GM19193 (cell line): Measurements from ENCODE around the gene NISCH.

Experiments
- POLR2A ChIP-seq: IDR thresholded peaks from 4 replicates; pipeline ENCODE4 v1.6.1; 2011; ENCODE audit not compliant: insufficient read depth, insufficient read length; ENCODE audit errors: extremely low read depth

NISCH gene

DNA sequence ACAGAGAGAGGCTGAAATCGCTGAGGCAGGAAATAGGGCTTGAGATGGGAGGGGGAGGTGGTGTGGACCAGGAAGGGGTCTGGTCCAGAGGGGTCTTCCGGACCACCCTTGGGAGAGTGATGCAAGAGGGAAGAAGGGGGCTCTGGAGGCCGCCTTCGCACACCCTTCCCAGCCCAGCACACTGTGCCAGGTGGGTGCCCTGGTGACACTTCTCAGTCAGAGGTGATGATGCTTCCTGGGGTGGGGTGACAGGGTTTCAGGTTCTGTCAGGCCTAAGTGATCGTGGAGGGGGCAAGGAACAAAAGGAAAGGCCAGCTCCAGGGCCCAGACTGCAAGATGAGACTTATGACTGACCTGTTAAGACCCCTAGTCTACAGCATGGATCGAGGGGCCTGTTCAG lies 23.2 kb upstream of the NISCH start:
- no peak for TF ChIP-seq POLR2A

DNA sequence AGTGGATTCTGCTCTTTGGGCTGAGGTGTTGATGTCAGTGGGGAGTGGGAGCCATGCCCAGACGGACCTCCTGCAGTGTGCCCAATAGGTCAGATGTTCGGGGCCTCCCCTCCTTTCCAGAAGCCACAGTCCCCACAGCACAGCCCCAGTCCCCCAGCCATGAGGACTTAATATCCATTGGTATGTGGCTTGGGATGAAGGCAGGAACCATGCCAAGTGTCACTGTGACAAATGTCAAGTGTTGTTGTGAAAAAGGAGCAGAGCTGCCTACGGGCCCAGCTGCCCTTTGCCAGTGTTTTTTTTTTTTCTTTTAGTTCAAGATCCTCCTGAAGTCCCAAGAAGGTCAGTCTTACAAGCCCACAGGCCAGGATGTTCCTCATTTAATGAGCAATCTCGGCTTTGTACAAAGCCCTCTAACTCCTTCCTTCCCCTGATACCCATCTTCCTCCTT lies 22.7 kb upstream of the NISCH start:
- no peak for TF ChIP-seq POLR2A

DNA sequence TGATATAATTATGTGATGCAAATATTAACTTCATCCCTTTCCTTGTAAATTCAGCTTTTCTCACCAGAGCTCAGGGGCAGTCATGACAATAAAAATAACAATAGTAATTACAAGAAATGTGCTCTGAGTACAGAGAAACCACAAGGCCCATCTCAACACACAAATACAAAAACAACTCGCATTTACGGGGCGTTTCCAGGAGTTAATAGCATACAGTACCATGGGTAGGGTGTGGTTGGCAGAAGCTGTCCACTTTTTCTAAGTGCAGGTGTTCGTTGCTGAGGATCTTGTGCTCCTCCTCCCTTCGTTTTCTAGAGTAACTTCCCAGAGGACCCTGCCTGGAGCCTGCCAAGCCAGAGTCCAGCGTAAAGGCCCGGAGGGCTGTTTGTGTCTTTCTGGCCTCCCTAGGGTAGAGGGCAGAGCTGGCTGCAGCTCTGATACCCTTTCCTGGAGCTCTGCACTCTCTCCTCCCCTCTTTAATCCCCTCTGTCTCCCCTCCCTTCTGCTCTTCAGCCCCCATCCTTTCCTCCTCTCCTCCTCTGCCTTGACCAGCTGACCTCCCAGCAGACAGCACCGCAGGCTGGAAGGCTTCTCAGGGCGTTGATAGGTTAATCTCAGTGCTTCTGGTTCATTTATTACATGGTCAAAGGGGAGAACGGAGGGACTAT lies 21.9 kb upstream of the NISCH start:
- TF ChIP-seq POLR2A = no peak

DNA sequence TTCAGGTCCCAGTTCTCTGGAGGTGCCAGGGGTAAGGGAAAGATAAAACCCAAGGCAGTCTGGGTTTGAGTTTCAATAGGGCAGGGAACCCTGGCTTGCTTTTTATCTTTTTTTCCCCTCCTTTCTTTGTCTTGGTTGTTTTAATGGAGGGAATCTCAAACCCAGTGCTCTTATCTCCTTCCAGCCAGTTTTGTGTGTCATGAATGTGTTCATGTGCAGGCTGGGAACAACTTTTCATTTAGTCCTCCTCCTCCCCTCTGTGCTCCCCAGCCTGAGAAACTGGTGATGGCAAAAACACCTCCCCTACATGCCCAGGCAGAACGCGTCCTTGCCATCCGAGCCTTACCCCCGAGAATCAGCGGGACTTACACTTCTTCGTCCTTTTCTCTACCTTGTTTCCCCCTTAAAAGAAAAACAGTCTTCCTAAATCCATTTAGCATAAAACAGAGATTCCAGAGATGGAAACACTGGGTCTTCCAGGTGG lies 21.4 kb upstream of the NISCH start:
- no peak for TF ChIP-seq POLR2A

DNA sequence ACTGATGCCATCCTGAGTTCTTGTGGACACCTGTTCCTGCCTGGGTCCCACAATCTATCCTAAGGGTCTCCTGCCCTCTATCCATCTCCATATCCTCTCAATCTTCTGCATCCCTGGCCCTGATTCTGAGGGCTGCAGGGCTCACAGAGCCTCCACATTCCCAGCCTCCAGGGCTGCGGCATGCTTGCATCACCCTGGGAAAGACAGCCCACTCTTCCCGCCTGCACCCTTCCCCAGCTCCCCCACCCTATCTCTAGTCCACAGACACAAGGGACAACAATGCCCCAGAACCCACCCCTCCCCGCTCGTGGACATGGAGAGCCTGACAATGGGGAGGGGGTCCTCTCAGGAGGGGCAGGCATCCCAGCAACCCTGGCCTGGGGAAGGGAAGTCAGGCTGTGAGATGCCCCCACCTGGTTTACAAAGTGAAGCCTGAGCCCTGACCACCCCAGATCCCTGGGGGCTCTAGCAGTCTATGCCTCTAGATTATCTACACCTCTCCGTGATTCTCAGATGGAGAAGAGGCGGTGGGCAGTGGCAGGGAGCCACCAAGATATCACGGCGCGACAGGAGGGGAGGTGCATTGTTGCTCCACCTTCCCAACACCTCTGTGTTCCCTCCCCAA lies 20.8 kb upstream of the NISCH start:
- TF ChIP-seq POLR2A = no peak

DNA sequence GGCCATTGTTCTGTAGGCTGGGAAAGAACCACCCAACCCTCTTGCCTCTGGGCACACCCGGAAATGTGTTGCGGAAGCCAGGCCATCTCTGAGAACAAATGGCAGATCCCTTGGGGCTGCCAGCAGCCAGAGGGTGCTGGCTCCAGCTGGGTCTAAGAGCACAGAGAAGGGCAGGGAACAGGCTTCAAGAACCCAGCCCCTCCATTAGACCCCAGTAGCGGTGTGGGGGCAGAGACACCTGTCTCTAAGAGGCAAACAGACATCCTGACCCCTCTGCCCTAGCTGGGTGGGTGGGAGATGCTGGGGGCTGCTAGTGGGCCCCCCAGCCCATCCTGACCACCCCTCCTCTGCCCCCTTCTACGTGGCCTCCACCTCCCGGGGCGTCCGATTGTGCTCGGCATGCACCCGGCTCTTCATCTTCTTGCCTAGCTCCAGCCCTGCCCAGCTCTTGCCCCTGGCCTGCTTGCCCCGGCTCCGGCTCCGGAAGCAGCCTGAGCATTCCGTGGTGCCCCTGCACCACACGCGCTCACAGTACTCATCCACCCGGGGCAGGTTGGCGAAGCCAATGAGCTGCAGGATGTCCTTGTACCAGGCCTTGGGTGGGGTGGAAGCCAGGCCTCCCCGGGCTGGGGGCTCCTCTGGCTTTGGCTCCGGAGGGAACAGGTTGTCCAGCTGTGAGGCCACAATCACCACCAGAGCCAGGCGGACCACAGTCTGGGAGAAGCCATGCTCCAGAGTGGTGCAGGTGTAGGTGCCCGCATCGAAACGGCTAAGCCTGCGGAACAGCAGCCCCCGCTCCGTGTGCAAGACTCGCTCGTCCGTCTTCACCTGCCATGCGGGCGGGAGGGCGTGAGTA lies 19.9 kb upstream of the NISCH start:
- TF ChIP-seq POLR2A = no peak

DNA sequence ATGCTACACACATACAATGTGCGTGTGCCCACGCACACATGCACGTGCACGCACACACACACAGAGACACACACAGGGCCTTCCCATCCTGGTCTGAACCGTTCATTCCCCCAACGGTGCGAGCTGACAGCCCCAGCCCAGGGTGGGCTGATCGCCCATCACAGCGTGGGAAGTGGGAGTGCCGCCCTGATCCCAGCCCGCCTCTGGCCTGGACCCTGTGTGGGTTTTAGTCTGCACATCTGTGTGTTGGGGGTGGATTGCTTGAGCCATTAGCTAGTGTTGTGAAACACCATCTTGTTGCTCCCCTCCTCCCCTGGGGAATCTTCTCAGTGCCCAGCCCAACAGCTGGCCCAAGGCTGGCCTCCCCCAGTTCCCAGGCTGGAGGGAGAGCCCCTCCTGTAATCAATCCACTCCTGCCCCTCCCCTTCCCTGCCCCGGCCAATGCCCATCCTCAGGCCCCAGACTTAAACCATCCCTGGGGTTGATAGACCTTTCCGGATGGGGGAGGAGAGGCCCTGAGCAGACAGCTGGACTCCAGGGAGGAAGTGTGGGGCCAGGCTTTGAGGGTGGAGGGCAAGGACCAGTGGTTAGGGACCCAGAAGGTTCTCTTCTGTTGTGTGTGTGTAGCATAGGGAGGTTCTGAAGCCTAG lies 18.8 kb upstream of the NISCH start:
- TF ChIP-seq POLR2A = no peak

DNA sequence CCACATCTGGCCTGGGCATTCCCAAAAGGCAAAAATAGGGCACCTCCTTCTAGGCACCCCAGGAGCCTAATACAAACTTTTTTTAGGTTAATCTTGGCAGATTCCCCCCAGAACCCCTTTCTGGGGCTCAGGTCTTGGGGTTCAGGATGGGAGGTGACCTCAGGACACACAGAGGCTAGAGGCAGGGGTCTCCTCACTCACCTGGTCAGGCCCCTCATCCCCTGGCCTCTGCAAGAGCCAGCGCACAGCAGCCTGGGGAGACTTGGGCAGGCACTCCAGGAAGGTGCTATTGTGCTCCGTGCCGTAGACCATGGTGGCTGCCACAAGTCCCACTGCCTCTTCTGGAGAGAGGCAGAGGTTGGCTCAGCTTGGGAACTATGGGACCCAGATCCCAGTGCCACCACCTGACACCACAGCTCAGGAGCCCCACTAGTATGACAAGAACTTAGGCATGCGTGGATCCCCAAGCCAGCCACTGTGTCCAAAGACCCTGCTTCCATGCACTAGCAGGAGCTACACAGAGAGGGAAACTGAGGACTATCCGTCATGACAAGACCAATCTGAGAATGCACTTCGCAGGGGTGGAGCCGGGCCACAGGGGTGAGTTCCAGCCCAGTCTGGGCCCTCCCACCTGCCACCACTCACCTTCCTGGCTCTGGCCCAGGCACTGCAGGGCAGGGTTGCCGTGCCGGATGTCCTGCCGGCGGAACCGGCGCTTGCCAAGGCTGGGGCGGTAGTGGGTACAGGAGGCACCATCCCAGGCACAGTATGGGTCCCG lies 17.9 kb upstream of the NISCH start:
- no peak for TF ChIP-seq POLR2A

DNA sequence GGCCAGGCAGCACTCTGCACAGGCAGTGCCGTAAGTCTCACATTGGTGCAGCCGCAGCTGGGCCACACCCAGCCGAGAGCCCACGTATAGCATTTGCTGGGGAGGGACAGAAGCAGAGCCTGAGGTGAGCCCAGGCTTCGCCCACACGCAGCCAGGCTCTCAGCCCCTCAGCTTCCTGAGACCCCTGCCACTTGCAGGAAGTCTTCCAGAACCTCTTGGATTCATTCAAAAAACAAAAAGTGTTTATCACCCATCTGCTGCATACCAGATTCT lies 17.4 kb upstream of the NISCH start:
- no peak for TF ChIP-seq POLR2A

DNA sequence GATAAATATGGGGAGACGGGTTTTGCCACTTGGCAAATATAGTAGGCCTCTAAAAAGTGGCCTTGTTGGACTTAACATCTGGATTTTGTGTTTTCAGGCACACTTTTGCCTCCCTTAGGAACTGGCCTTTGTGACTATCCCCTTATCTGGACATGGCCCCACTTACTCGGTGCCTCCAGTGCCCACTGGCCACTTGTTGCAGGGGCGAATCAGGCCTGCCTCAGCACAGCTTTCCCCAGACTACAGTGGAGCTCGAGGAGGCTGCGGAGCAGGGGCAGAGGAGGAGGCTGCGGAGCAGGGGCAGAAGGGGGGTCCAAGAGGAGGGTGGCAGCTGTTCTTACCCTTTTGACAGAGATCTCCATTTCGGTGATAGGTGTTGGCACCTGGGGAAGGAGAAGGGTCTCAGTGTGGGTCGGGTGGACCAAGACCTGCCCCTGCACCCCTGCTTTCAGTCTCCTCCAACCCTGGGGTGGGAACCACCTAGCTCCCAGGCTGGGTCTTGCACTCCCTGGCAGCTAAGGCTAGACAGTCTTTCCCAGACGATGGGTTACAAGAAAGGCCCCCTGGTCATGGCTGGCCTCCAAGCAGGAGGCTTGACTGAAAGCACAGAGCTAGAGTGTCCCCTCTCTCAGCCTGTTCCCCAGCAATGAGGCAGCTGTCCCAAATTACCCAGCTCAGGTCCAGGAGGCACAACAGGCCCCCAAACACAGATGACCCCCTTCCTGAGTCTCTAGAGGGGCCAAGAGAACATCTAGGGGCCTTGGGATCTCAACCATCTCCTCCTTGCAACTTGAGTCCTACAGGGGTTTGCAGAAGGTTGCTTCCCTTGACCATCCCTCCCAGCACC lies 16.6 kb upstream of the NISCH start:
- no peak for TF ChIP-seq POLR2A

DNA sequence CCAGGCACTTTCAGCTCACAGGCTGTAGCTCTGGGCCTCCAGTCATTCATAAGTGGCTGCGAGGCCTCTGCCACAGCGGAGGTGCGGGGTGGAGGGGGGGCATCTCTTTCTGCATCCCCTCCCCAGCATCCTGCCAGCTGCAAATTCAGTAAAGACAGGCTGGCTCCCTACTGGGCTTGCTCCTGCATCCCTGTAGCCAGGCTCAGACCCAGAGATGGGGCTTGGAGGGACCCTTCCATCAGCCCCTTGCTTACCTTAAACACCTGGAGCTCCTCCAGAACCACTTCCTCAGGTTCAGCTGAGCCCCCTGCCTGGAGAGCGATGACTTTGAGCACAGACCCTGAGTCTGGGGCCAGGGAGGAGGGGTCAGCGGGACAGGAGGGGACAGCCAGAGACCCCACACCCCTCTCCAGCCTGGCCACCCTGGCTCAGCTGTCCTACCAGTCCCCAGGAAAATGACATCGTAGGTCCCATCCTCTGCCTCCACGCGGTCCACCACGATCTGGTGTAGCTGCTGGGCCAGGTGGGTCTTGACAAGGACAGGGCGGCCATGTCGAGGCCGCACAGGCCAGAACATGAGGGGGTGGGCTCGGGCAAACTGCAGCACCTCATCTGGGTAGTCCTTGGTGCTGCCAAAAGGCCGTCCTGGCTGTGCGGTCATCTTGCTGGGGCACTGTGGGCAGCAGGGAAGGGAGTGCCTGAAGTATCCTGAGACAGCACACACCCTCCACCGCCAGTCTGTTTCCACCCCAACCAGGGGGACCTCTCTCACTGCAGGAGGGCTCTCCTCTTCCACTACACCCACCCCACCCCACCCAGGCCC lies 15.8 kb upstream of the NISCH start:
- no peak for TF ChIP-seq POLR2A

DNA sequence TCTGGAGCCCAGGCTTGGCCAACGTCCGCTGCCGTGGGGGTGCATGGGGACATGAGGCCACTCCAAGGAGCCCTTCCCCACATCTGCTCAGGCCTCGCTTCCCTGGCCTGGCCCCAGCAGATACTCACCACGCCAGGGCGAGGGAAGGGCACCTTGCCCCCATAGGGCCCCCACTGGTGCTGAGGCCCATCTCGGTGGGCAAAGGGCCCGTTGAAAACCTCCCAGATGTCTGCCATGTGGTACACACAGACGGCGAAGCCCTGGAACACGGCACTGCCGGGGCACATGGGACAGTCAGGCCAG lies 15.2 kb upstream of the NISCH start:
- TF ChIP-seq POLR2A = no peak

DNA sequence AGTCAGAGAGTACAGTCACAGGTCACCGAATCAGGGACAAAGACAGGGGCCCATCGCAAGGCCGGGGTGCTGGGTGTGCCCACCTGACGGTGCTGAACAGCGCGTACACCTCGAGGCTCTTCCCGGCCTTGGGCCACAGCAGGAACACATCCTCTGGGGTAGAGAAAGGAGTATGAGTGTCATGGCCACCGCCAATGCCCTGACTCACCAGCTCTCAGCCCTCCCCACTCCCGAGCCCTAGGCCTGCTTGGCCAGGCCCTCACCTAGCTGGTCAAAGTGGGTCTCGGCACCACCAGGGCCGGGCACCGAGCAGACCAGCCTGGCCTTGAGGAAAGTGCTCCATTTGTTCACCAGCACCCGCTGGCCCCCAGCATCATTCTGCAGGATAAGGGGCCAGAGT lies 14.7 kb upstream of the NISCH start:
- no peak for TF ChIP-seq POLR2A
